ENCODE data around the gene DCUN1D1. TPM values are rescaled to one million over a fixed set of nuclear protein-coding genes. Genes with fewer than 3 reads are reported as not detected.

DCUN1D1 gene
- total RNA-seq, 3 donors from 2014 or later (not counting 1 experiment from before 2014, with no cell fraction given), result 46.5 to 62.0 (median 51.7) TPM

- TF ChIP-seq, protein P1, sequence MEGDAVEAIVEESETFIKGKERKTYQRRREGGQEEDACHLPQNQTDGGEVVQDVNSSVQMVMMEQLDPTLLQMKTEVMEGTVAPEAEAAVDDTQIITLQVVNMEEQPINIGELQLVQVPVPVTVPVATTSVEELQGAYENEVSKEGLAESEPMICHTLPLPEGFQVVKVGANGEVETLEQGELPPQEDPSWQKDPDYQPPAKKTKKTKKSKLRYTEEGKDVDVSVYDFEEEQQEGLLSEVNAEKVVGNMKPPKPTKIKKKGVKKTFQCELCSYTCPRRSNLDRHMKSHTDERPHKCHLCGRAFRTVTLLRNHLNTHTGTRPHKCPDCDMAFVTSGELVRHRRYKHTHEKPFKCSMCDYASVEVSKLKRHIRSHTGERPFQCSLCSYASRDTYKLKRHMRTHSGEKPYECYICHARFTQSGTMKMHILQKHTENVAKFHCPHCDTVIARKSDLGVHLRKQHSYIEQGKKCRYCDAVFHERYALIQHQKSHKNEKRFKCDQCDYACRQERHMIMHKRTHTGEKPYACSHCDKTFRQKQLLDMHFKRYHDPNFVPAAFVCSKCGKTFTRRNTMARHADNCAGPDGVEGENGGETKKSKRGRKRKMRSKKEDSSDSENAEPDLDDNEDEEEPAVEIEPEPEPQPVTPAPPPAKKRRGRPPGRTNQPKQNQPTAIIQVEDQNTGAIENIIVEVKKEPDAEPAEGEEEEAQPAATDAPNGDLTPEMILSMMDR (IDR thresholded peaks at IDR 0.05), result no peak
- no peak overlapping the region for H3K4me3 Mint-ChIP-seq
- no peaks in the 10 kb centered on the region for H3K4me1 ChIP-seq (ENCODE audit: control insufficient read depth, insufficient read depth, low read length)
- peaks cover 8% of the 10 kb centered on the region for H3K36me3 Mint-ChIP-seq
- H3K9me3 ChIP-seq (ENCODE audit: control insufficient read depth, insufficient read depth, low read length), result no peaks in the 10 kb centered on the region
- DNase-seq (no peak), ATAC-seq (no peak)
- no peak overlapping the region for H3K27ac ChIP-seq (ENCODE audit: low read length)
- peaks cover 10% of the 10 kb centered on the region for H3K36me3 ChIP-seq (ENCODE audit: control insufficient read depth, insufficient read depth, low read length)
- H3K27me3 ChIP-seq (ENCODE audit: control insufficient read depth, insufficient read depth, low read length), result no peaks in the 10 kb centered on the region
- H3K9me3 Mint-ChIP-seq, result no peaks in the 10 kb centered on the region
- H3K27ac Mint-ChIP-seq, result no peak overlapping the region
- H3K4me1 Mint-ChIP-seq, result no peaks in the 10 kb centered on the region
- WGBS (ENCODE audit: insufficient coverage), result 88% methylated on average over 6 of the region's 6 CpGs
- H3K27me3 Mint-ChIP-seq (ENCODE audit: low read depth in 2 of 2), result no peaks in the 10 kb centered on the region
- intact Hi-C loops (cut with micrococcal nuclease), result no loop called here
- H3K4me3 ChIP-seq (ENCODE audit: low read length), result no peak overlapping the region
These were observed 33.5 kb upstream of the DCUN1D1 start for GRCh38 chr3:183013856-183014255.

DNA sequence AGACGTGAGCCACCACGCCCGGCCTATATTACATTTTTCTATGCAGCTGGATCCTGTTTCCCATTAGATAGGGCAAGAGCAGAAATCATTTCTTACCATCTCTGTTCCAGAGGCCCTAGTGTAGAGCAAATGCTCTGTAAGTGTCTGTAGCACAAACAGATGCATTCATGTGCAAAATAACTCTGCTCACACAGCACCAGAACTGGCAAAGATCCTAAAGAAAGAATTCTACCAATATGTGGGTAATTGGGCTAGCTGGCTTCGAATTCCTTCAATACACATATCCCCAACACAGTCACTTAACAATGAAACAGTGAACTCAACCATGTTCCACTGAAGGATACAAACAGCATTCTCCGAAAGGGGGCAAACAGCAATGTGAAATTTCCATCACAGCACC lies 32.7 kb upstream of the DCUN1D1 start:
- intact Hi-C loops (cut with micrococcal nuclease), result no loop called here
- Histone ChIP-seq H3K4me3 (ENCODE audit: low read length) (no peak overlapping the region), H3K4me1 (ENCODE audit: control insufficient read depth, insufficient read depth, low read length) (no peaks in the 10 kb centered on the region), H3K36me3 (ENCODE audit: control insufficient read depth, insufficient read depth, low read length) (peaks cover 7% of the 10 kb centered on the region), H3K27ac (ENCODE audit: low read length) (no peak overlapping the region), H3K27me3 (ENCODE audit: control insufficient read depth, insufficient read depth, low read length) (no peaks in the 10 kb centered on the region), H3K9me3 (ENCODE audit: control insufficient read depth, insufficient read depth, low read length) (no peaks in the 10 kb centered on the region)
- ATAC-seq (no peak), DNase-seq (no peak)
- Mint-ChIP-seq H3K27me3 (ENCODE audit: low read depth in 2 of 2) (no peaks in the 10 kb centered on the region), H3K4me1 (no peaks in the 10 kb centered on the region), H3K9me3 (no peaks in the 10 kb centered on the region), H3K27ac (no peak overlapping the region), H3K4me3 (no peak overlapping the region), H3K36me3 (peaks cover 8% of the 10 kb centered on the region)
- WGBS (ENCODE audit: insufficient coverage), result 97% methylated on average over 5 of the region's 5 CpGs
- TF ChIP-seq, protein P1 (IDR thresholded peaks at IDR 0.05), result no peak

- no peaks in the 10 kb centered on the region for H3K27me3 Mint-ChIP-seq (ENCODE audit: low read depth in 2 of 2)
- DNase-seq (no peak), ATAC-seq (no peak)
- H3K4me1 Mint-ChIP-seq, result no peaks in the 10 kb centered on the region
- no peaks in the 10 kb centered on the region for H3K36me3 Mint-ChIP-seq
- Histone ChIP-seq H3K4me1 (ENCODE audit: control insufficient read depth, insufficient read depth, low read length) (no peaks in the 10 kb centered on the region), H3K9me3 (ENCODE audit: control insufficient read depth, insufficient read depth, low read length) (no peaks in the 10 kb centered on the region), H3K27me3 (ENCODE audit: control insufficient read depth, insufficient read depth, low read length) (no peaks in the 10 kb centered on the region), H3K36me3 (ENCODE audit: control insufficient read depth, insufficient read depth, low read length) (no peaks in the 10 kb centered on the region), H3K4me3 (ENCODE audit: low read length) (no peak overlapping the region), H3K27ac (ENCODE audit: low read length) (no peak overlapping the region)
- TF ChIP-seq, protein P1 (IDR thresholded peaks at IDR 0.05), result no peak
- no peak overlapping the region for H3K27ac Mint-ChIP-seq
- no peaks in the 10 kb centered on the region for H3K9me3 Mint-ChIP-seq
- H3K4me3 Mint-ChIP-seq, result no peak overlapping the region
- intact Hi-C loops (cut with micrococcal nuclease), result no loop called here
These were observed 28.5 kb upstream of the DCUN1D1 start for GRCh38 chr3:183008800-183009199.

- no peak overlapping the region for H3K27ac Mint-ChIP-seq
- no peaks in the 10 kb centered on the region for H3K9me3 Mint-ChIP-seq
- H3K4me3 Mint-ChIP-seq, result no peak overlapping the region
- H3K27me3 Mint-ChIP-seq (ENCODE audit: low read depth in 2 of 2), result no peaks in the 10 kb centered on the region
- no peaks in the 10 kb centered on the region for H3K36me3 Mint-ChIP-seq
- H3K27ac ChIP-seq (ENCODE audit: low read length), result no peak overlapping the region
- no peaks in the 10 kb centered on the region for H3K4me1 Mint-ChIP-seq
- no peak for ATAC-seq
- H3K27me3 ChIP-seq (ENCODE audit: control insufficient read depth, insufficient read depth, low read length), result no peaks in the 10 kb centered on the region
- TF ChIP-seq, protein P1 (IDR thresholded peaks at IDR 0.05), result no peak
- H3K4me1 ChIP-seq (ENCODE audit: control insufficient read depth, insufficient read depth, low read length), result no peaks in the 10 kb centered on the region
- H3K36me3 ChIP-seq (ENCODE audit: control insufficient read depth, insufficient read depth, low read length), result no peaks in the 10 kb centered on the region
- 93% methylated on average over 2 of the region's 4 CpGs for WGBS (ENCODE audit: insufficient coverage)
- no peak for DNase-seq
- H3K9me3 ChIP-seq (ENCODE audit: control insufficient read depth, insufficient read depth, low read length), result no peaks in the 10 kb centered on the region
- no peak overlapping the region for H3K4me3 ChIP-seq (ENCODE audit: low read length)
- intact Hi-C loops (cut with micrococcal nuclease), result no loop called here
These were observed 28.0 kb upstream of the DCUN1D1 start for GRCh38 chr3:183008303-183008702.

Measured in natural killer cell (primary cell).